PC-3 (cell line): ENCODE results near the gene PSMG3. TPM values are rescaled to one million over a fixed set of nuclear protein-coding genes. Genes with fewer than 3 reads are reported as not detected.
A peak's percentile ranks its signal among the peaks of the same experiment; 100 is the strongest.

Experiments used
- ATAC-seq: fragments of 200-7000 bp; cut with Tn5 transposase; 2 replicates; pipeline ENCODE4 v1.9.1; 2020; ENCODE audit warnings: mild to moderate bottlenecking, moderate library complexity
- BruUV-seq: library from RNA; stranded (reverse); fragments of 400-500 nt; replicated peaks from 2 replicates; lab custom pipeline; 2021; lab: Mats Ljungman, UMichigan
- CTCF ChIA-PET: fragments of 300-600 bp; sonication (Branson Sonifier 250); formaldehyde crosslinking; loops from one replicate; lab custom pipeline; 2022; ENCODE audit warnings: antibody characterized with exemption; lab: Charles Lee
- POLR2A ChIA-PET: fragments of 300-600 bp; sonication (Branson Sonifier 250); formaldehyde crosslinking; loops from one replicate; lab custom pipeline; 2022; ENCODE audit warnings: antibody characterized with exemption; ENCODE audit not compliant: unreplicated experiment; lab: Charles Lee
- DNase-seq: peaks from one replicate; pipeline ENCODE4 v3.0.0-alpha.2; 2015
- H2AFZ ChIP-seq: fragments of 300-600 bp; sonication (generic); 2 replicates; pipeline ENCODE4 v1.6.0; 2016; ENCODE audit warnings: antibody characterized with exemption, low read length
- H3F3A ChIP-seq: fragments of 300-600 bp; sonication (generic); one replicate; pipeline ENCODE4 v1.6.0; 2017; ENCODE audit warnings: antibody characterized with exemption, low read length, control low read depth, mild to moderate bottlenecking; ENCODE audit not compliant: unreplicated experiment
- H3K27ac ChIP-seq: fragments of 300-600 bp; sonication (generic); 2 replicates; pipeline ENCODE4 v1.5.1; 2016; ENCODE audit warnings: mild to moderate bottlenecking, low read length
- H3K27me3 ChIP-seq: fragments of 300-600 bp; sonication (generic); 2 replicates; pipeline ENCODE4 v1.6.1; 2016; ENCODE audit warnings: low read length, mixed read lengths
- H3K36me3 ChIP-seq: fragments of 300-600 bp; sonication (generic); 2 replicates; pipeline ENCODE4 v1.6.1; 2016; ENCODE audit warnings: low read depth, mixed run types, low read length, mixed read lengths
- H3K4me1 ChIP-seq: fragments of 300-600 bp; sonication (generic); 2 replicates; pipeline ENCODE4 v1.5.1; 2016; ENCODE audit warnings: low read length; ENCODE audit not compliant: insufficient read depth
- H3K4me2 ChIP-seq: fragments of 300-600 bp; sonication (generic); 2 replicates; pipeline ENCODE4 v1.6.0; 2016; ENCODE audit warnings: low read length
- H3K4me3 ChIP-seq: fragments of 300-600 bp; sonication (generic); 2 replicates; pipeline ENCODE4 v1.5.1; 2016; ENCODE audit warnings: mild to moderate bottlenecking, low read length, mixed read lengths
- H3K79me2 ChIP-seq: fragments of 300-600 bp; sonication (generic); 2 replicates; pipeline ENCODE4 v1.6.1; 2017; ENCODE audit warnings: low read length, mixed read lengths
- H3K9ac ChIP-seq: fragments of 300-600 bp; sonication (generic); 2 replicates; pipeline ENCODE4 v1.6.0; 2016; ENCODE audit warnings: mild to moderate bottlenecking, low read length
- H3K9me2 ChIP-seq: fragments of 300-600 bp; sonication (generic); replicated peaks from 2 replicates; pipeline ENCODE4 v1.6.1; 2016; ENCODE audit warnings: mixed run types, low read length, mixed read lengths
- H3K9me3 ChIP-seq: fragments of 300-600 bp; sonication (generic); 2 replicates; pipeline ENCODE4 v1.6.1; 2016; ENCODE audit warnings: low read length, mixed read lengths
- H4K20me1 ChIP-seq: fragments of 300-600 bp; sonication (generic); 2 replicates; pipeline ENCODE4 v1.6.1; 2016; ENCODE audit warnings: low read length, mixed read lengths
- EZH2 ChIP-seq: fragments of 300-600 bp; sonication (generic); IDR thresholded peaks from one replicate; pipeline ENCODE4 v1.6.1; 2017; ENCODE audit warnings: antibody characterized with exemption, mild to moderate bottlenecking, low read length; ENCODE audit not compliant: unreplicated experiment
- EZH2phosphoT487 ChIP-seq: fragments of 300-600 bp; sonication (generic); IDR thresholded peaks from 2 replicates; pipeline ENCODE4 v1.6.1; 2018; ENCODE audit warnings: mild to moderate bottlenecking, antibody characterized with exemption, low read length, borderline replicate concordance
- intact Hi-C: fragments of 100-400 bp; cut with micrococcal nuclease; formaldehyde crosslinking; loops from 2 replicates; pipeline ENCODE4 v1.9.0; 2023
- total RNA-seq: library from RNA; depleted of rRNA; stranded (reverse); fragments of >200 nt; gene quantifications from 2 replicates; pipeline ENCODE4 v1.2.3, GENCODE V29; 2014
- TF ChIP-seq, protein P1 (sequence below): fragments of 300-600 bp; sonication (generic); conservative IDR thresholded peaks from 2 replicates; pipeline ENCODE4 v1.5.1; 2017; ENCODE audit warnings: antibody characterized with exemption, low read depth, mild to moderate bottlenecking, low read length

The PSMG3 gene
- total RNA-seq, 1 experiment from 2014 or later: 133 TPM

GRCh38 chr7:1580422-1581030 lies 10.7 kb upstream of the PSMG3 start:
- no TSS peak for BruUV-seq
- CTCF ChIA-PET: no interaction called here
- Histone ChIP-seq H3K4me2 (no peak overlapping the region), H3F3A (no peaks in the 10 kb centered on the region), H3K4me1 (no peaks in the 10 kb centered on the region), H3K27ac (no peak overlapping the region), H3K36me3 (no peaks in the 10 kb centered on the region), H4K20me1 (no peaks in the 10 kb centered on the region), H3K79me2 (no peaks in the 10 kb centered on the region), H3K27me3 (no peaks in the 10 kb centered on the region), H3K9ac (no peak overlapping the region), H3K4me3 (no peak overlapping the region), H3K9me2 (no peaks in the 10 kb centered on the region), H2AFZ (no peak overlapping the region), H3K9me3 (no peaks in the 10 kb centered on the region)
- POLR2A ChIA-PET: no interaction called here
- TF ChIP-seq EZH2phosphoT487 (no peak), EZH2 (no peak)
- TF ChIP-seq, protein P1, sequence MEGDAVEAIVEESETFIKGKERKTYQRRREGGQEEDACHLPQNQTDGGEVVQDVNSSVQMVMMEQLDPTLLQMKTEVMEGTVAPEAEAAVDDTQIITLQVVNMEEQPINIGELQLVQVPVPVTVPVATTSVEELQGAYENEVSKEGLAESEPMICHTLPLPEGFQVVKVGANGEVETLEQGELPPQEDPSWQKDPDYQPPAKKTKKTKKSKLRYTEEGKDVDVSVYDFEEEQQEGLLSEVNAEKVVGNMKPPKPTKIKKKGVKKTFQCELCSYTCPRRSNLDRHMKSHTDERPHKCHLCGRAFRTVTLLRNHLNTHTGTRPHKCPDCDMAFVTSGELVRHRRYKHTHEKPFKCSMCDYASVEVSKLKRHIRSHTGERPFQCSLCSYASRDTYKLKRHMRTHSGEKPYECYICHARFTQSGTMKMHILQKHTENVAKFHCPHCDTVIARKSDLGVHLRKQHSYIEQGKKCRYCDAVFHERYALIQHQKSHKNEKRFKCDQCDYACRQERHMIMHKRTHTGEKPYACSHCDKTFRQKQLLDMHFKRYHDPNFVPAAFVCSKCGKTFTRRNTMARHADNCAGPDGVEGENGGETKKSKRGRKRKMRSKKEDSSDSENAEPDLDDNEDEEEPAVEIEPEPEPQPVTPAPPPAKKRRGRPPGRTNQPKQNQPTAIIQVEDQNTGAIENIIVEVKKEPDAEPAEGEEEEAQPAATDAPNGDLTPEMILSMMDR: no peak
- intact Hi-C loops: no loop called here
- ATAC-seq: no peak
- DNase-seq: no peak

- ChIA-PET POLR2A (no interaction called here), CTCF (interaction anchor here (0.6 kb wide), 1 partner anchor 768 kb away, joined by 8 read pairs; no protein-coding TSS in a partner anchor)
- no peak overlapping the region for H3K27ac ChIP-seq
- H3K36me3 ChIP-seq: no peaks in the 10 kb centered on the region
- no peak for TF ChIP-seq EZH2
- no peak for TF ChIP-seq EZH2phosphoT487
- TF ChIP-seq, protein P1: peak; percentile 83
- H3K9me3 ChIP-seq: no peaks in the 10 kb centered on the region
- DNase-seq (peak; percentile 75), ATAC-seq (peak; percentile 99)
- H2AFZ ChIP-seq: no peak overlapping the region
- H3K4me2 ChIP-seq: 0 out of 2 replicates have a peak overlapping the region, but pooled peaks have one; percentile 30
- no peaks in the 10 kb centered on the region for H3K79me2 ChIP-seq
- no peaks in the 10 kb centered on the region for H3K4me1 ChIP-seq
- no TSS peak for BruUV-seq
- H3F3A ChIP-seq: no peaks in the 10 kb centered on the region
- intact Hi-C loops: loop anchor here (2.0 to 10.0 kb wide), 2 partner anchors 179 to 775 kb away; partner anchors contain the start of gene EIF3B
- H3K9ac ChIP-seq: no peak overlapping the region
- no peak overlapping the region for H3K4me3 ChIP-seq
- H4K20me1 ChIP-seq: no peaks in the 10 kb centered on the region
- H3K27me3 ChIP-seq: no peaks in the 10 kb centered on the region
- no peaks in the 10 kb centered on the region for H3K9me2 ChIP-seq
Measured at GRCh38 chr7:1579481-1580421, 9.9 kb upstream of the PSMG3 start.
